Small intestine (tissue), 7 donors: Measurements from ENCODE around the gene LYVE1. TPM values are rescaled to one million over a fixed set of nuclear protein-coding genes. Genes with fewer than 3 reads are reported as not detected.

Experiments used
- DNase-seq, 2 donors: peaks; one replicate each; pipeline versions ENCODE4 v3.0.0 to v3.0.0-alpha.2; 2013
- FAIRE-seq: peaks from 2 replicates; lab custom pipeline; 2012; peaks lifted over from hg19 to GRCh38; lab: Jason Lieb, UNC
- H3K27ac ChIP-seq, 3 donors: one replicate each; pipeline ENCODE4 v1.5.1; 2013; ENCODE audit warnings: low read length in 2 of 3, mild to moderate bottlenecking in 2 of 3, control low read depth in 1 of 3, inconsistent platforms in 1 of 3, low read depth in 1 of 3, moderate library complexity in 1 of 3
- H3K27me3 ChIP-seq, 3 donors: one replicate each; pipeline ENCODE4 v1.6.1; 2013; ENCODE audit warnings: low read length in 3 of 3, inconsistent platforms in 1 of 3; ENCODE audit not compliant: control insufficient read depth in 3 of 3, insufficient read depth in 3 of 3
- H3K36me3 ChIP-seq, 3 donors: one replicate each; pipeline ENCODE4 v1.6.1; 2013; ENCODE audit warnings: low read length in 3 of 3, inconsistent platforms in 1 of 3, low read depth in 1 of 3, mild to moderate bottlenecking in 1 of 3, moderate library complexity in 1 of 3; ENCODE audit not compliant: control insufficient read depth in 3 of 3, insufficient read depth in 2 of 3
- H3K4me1 ChIP-seq, 3 donors: one replicate each; pipeline ENCODE4 v1.6.1; 2013; ENCODE audit warnings: low read length in 2 of 3, inconsistent platforms in 1 of 3, low read depth in 1 of 3, mild to moderate bottlenecking in 1 of 3, moderate library complexity in 1 of 3; ENCODE audit not compliant: control insufficient read depth in 3 of 3, insufficient read depth in 2 of 3
- H3K4me3 ChIP-seq, 3 donors: one replicate each; pipeline ENCODE4 v1.5.1; 2013; ENCODE audit warnings: low read length in 3 of 3, control low read depth in 1 of 3, inconsistent platforms in 1 of 3, low read depth in 1 of 3, mild to moderate bottlenecking in 1 of 3, moderate library complexity in 1 of 3
- H3K9me3 ChIP-seq, 2 donors: one replicate each; pipeline ENCODE4 v1.6.1; 2013; ENCODE audit warnings: low read depth in 1 of 2, low read length in 1 of 2; ENCODE audit not compliant: control insufficient read depth in 2 of 2, insufficient read depth in 1 of 2
- WGBS, 3 donors: extraction: QIAGEN DNeasy Blood & Tissue Kit; methylation state at CpG; one replicate each; pipeline ENCODE4 v1.1.7; 2013; 5-methylcytosine and 5-hydroxymethylcytosine counted together
- polyA plus RNA-seq, 4 donors: library from polyadenylated mRNA; stranded (reverse) in 3 of 4; unstranded in 1 of 4; fragments of 200-250 nt in 3 of 4; fragments of 120-200 nt in 1 of 4; gene quantifications; one replicate each; pipeline versions ENCODE4 v1.2.1 to v1.2.3, GENCODE V29; 2013
- donor health status: healthy with polysubstance abuse.
- donor health status: control.
- donor health status: control.
- donor health status: Bipolar disorder and iron deficiency.
- donor health status: healthy.

The LYVE1 gene
- polyA plus RNA-seq, 4 donors: 1.1 to 119 (median 16.4) TPM

DNA sequence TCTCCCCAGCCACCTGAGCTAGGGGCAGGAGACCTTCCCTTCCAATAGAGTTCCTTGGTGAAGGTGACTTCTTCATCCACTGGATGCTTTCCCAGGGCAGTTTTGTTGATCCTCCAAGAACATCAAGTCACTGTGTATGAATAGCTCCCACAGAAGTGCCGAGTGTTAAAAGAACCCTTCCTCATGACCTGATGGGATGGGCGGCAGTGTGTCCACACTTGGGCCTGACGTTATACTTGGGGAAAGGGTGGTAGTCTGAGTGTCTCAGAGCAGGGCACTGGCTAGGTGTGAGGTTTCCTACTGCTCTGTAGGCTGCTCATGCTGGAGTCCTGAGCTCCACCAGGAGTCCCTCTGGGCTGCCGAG, 7.6 kb upstream of the LYVE1 start:
- H3K27ac ChIP-seq: no peak overlapping the region
- no peaks in the 10 kb centered on the region for H3K27me3 ChIP-seq
- DNase-seq (no peak), FAIRE-seq (no peak)
- H3K4me1 ChIP-seq: no peaks in the 10 kb centered on the region
- H3K9me3 ChIP-seq: no peaks in the 10 kb centered on the region
- H3K4me3 ChIP-seq: no peak overlapping the region
- H3K36me3 ChIP-seq: peaks cover 0 to 3% (median 0%) of the 10 kb centered on the region in 3 donors
- 91 to 93% (median 91%) methylated on average over 4 of the region's 4 CpGs for WGBS, 3 donors

DNA sequence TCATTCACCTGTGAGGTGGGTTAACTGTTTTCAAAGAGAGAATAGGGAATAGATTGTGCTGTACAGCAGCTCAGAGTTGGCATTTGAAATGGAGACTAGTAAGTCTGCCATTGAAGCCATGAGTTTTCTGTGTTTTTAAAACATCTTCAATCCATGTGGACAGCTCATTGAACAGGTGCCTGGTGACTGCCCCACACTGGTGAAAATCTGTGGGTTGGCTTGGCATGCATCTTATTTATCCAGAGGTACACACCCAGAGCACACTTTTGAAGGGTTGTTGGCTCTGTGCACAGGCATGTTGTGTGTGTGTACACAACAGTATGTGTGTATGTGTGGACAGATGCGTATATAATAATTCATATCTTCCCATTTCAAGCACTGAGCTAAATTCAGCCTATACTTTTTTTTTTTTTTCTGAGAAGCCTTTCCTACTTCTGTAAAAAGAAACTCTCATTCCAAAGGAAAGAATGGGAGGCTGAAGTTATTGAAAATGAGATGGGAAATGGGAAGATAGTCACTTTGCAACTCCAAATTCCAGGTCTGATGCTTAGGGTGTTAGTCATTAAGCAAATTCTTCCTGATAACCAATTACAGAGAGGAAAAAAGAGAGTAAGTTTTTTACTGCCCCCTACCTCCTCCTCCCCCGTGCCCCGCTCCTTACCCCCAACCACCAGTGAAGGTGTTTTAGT, 7.0 kb upstream of the LYVE1 start:
- 81 to 90% (median 85%) methylated on average over 3 of the region's 3 CpGs for WGBS, 3 donors
- Histone ChIP-seq H3K36me3 (peaks cover 0 to 2% (median 0%) of the 10 kb centered on the region in 3 donors), H3K27ac (no peak overlapping the region), H3K4me3 (no peak overlapping the region), H3K9me3 (no peaks in the 10 kb centered on the region), H3K4me1 (no peaks in the 10 kb centered on the region), H3K27me3 (no peaks in the 10 kb centered on the region)
- DNase-seq (no peak), FAIRE-seq (no peak)

DNA sequence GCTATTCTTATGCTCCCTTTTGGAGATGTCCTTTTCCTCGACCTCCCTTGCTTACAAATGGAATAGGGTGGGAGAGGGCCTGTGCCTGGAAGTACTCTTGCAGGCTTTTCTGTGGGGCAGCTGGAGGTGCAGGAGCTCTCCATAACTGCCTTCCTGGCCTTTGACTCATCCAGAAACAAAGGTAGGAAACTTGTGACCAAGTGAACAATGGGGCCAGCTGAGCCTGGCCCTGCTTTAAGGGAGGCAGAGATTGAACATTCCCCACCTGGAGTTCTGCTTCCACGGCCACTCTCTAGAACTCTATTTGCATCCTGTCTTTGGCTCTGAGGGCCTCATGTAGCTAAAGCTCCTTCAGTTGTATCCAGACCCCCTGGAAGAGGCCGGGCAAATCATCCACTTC, 5.1 kb upstream of the LYVE1 start:
- WGBS, 3 donors: 62 to 79% (median 67%) methylated on average over 3 of the region's 3 CpGs
- no peak overlapping the region for H3K27ac ChIP-seq
- DNase-seq: no peak
- FAIRE-seq: no peak
- H3K4me1 ChIP-seq: no peaks in the 10 kb centered on the region
- no peaks in the 10 kb centered on the region for H3K27me3 ChIP-seq
- peaks cover 0 to 2% (median 0%) of the 10 kb centered on the region in 3 donors for H3K36me3 ChIP-seq
- H3K4me3 ChIP-seq: no peak overlapping the region
- no peaks in the 10 kb centered on the region for H3K9me3 ChIP-seq

DNA sequence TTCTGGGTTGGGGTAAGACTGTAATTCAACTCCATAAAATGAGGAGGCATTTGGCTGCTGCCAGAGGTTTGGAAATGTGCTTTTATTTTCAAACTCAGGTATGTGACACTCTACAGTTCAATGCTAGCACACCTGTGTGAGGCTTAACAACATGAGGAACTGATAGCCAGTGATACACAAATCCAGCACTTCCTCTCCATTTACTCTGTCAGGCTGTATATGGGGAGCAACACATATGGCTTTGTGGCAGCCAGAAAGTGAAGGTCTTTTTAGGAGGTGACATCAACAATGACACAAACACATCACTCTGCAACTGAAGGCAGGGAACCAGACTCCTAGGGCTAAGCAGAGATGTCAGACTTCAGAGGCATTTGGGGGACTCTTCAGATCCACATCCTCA, 4.6 kb upstream of the LYVE1 start:
- DNase-seq (no peak), FAIRE-seq (no peak)
- Histone ChIP-seq H3K27me3 (no peaks in the 10 kb centered on the region), H3K4me3 (no peak overlapping the region), H3K36me3 (peaks cover 0 to 2% (median 0%) of the 10 kb centered on the region in 3 donors), H3K27ac (no peak overlapping the region), H3K4me1 (no peaks in the 10 kb centered on the region), H3K9me3 (no peaks in the 10 kb centered on the region)

GRCh38 chr11:10572533-10572932, 4.1 kb upstream of the LYVE1 start:
- FAIRE-seq: no peak
- DNase-seq: no peak
- no peaks in the 10 kb centered on the region for H3K9me3 ChIP-seq
- no peak overlapping the region for H3K27ac ChIP-seq
- H3K4me3 ChIP-seq: no peak overlapping the region
- H3K27me3 ChIP-seq: no peaks in the 10 kb centered on the region
- 88 to 92% (median 90%) methylated on average over 2 of the region's 2 CpGs for WGBS, 3 donors
- H3K36me3 ChIP-seq: peaks cover 0 to 2% (median 0%) of the 10 kb centered on the region in 3 donors
- no peaks in the 10 kb centered on the region for H3K4me1 ChIP-seq

DNA sequence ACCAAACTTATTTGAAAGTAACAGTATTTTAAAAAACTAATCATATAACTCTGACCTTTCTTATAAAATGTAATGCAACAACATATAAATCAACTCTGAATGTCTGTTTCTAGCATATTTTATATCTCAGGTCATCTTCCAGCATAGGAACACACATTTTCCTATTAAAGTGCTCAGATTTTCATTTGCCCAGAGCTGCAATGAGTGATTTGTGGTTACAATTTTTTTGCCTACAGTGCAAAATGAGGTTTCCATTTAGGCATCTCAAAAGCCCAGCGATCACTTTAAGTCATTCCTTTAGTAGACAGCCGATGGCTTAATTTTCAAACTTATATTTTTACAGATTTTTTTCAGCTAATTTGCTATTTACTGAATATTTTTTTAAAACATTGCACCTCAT, 1.0 kb downstream of the LYVE1 start:
- no peak overlapping the region for H3K4me3 ChIP-seq
- FAIRE-seq: no peak
- 81 to 98% (median 97%) methylated on average over 2 of the region's 2 CpGs for WGBS, 3 donors

DNA sequence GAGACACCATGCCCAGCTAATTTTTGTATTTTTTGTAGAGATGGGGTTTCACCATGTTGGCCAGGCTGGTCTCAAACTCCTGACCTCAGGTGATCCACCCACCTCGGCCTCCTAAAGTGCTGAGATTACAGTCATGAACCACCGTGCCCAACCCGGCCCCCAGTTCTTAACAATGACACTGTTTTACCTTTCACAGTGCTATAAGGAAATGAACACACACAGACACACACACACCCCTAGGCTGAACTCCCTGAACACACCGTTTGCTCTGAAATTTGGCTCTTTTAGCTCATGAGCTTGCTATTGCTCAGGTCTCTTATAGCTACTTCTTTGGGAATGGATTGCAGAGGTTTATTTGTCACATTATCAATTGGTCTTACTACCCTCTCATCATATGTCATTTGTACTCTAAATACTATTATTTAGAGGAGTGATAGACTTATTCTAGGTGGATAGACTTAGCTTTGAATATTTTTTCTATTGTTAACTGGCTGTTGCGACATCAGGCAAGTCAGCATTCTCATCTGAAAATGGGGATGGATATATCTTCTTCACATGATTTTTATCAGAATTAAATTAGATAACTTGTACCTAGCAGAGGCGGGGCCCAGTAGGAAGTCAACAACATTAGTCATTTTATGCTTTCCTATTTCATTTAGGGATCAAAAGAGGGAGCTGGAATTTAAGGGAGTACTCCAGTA, 2.1 kb downstream of the LYVE1 start:
- no peak for DNase-seq
- Histone ChIP-seq H3K9me3 (no peaks in the 10 kb centered on the region), H3K27ac (no peak overlapping the region), H3K4me1 (peaks cover 0 to 3% (median 0%) of the 10 kb centered on the region in 3 donors), H3K4me3 (no peak overlapping the region), H3K27me3 (no peaks in the 10 kb centered on the region), H3K36me3 (no peaks in the 10 kb centered on the region)
- FAIRE-seq: no peak
- WGBS, 3 donors: 59 to 71% (median 61%) methylated on average over 6 of the region's 6 CpGs

More for the DNA sequence above, 1.0 kb downstream of the LYVE1 start:
- Histone ChIP-seq H3K4me1 (no peaks in the 10 kb centered on the region), H3K36me3 (no peaks in the 10 kb centered on the region), H3K27ac (no peak overlapping the region), H3K9me3 (no peaks in the 10 kb centered on the region), H3K27me3 (no peaks in the 10 kb centered on the region)
- no peak for DNase-seq

GRCh38 chr11:10565493-10565892, 3.0 kb downstream of the LYVE1 start:
- Histone ChIP-seq H3K27ac (no peak overlapping the region), H3K4me1 (peaks cover 0 to 4% (median 3%) of the 10 kb centered on the region in 3 donors), H3K4me3 (no peak overlapping the region), H3K27me3 (no peaks in the 10 kb centered on the region), H3K36me3 (no peaks in the 10 kb centered on the region), H3K9me3 (no peaks in the 10 kb centered on the region)
- FAIRE-seq: no peak
- 92 to 97% (median 93%) methylated on average over 4 of the region's 4 CpGs for WGBS, 3 donors
- no peak for DNase-seq
